CD4-positive, alpha-beta T cell treated with Interleukin-1 beta for 1 hour (primary cell): ENCODE data around the gene SLC35G3.
"Not testable (repeated sequence)": the region's sequence is repeated elsewhere in the genome, so short reads cannot be mapped to it uniquely, and the experiment has no call there.

ENCODE experiments used
- DNase-seq, 2 donors: peaks; one replicate each; pipeline ENCODE4 v3.0.0-alpha.2; 2020 to 2022

SLC35G3 gene

GRCh38 chr17:35202582-35202981 lies 8.4 kb upstream of the SLC35G3 start:
- DNase-seq, result not testable (repeated sequence)

- not testable (repeated sequence) for DNase-seq
Observed at GRCh38 chr17:35195062-35195461, 869 bp upstream of the SLC35G3 start.

GRCh38 chr17:35192708-35193107 lies 1.5 kb downstream of the SLC35G3 start:
- peak in 1 of 2 donors; percentile 54 for DNase-seq

GRCh38 chr17:35191001-35191695 lies 3.0 kb downstream of the SLC35G3 start:
- DNase-seq, result no peak

GRCh38 chr17:35189291-35189690 lies 4.9 kb downstream of the SLC35G3 start:
- DNase-seq, result no peak

- no peak for DNase-seq
Observed at GRCh38 chr17:35188111-35188510, 6.1 kb downstream of the SLC35G3 start.

GRCh38 chr17:35187481-35187880 lies 6.7 kb downstream of the SLC35G3 start:
- no peak for DNase-seq

- no peak for DNase-seq
Observed at GRCh38 chr17:35185849-35186248, 8.3 kb downstream of the SLC35G3 start.

GRCh38 chr17:35184274-35184673 lies 9.9 kb downstream of the SLC35G3 start:
- DNase-seq, result no peak

- no peak for DNase-seq
Observed at GRCh38 chr17:35183332-35183731, 10.9 kb downstream of the SLC35G3 start.

GRCh38 chr17:35179379-35179778 lies 14.8 kb downstream of the SLC35G3 start:
- DNase-seq, result not testable (repeated sequence)

- no peak for DNase-seq
Observed at GRCh38 chr17:35176897-35177296, 17.3 kb downstream of the SLC35G3 start.

GRCh38 chr17:35175638-35176415 lies 18.4 kb downstream of the SLC35G3 start:
- DNase-seq, result no peak

- no peak for DNase-seq
Observed at GRCh38 chr17:35174835-35175334, 19.3 kb downstream of the SLC35G3 start.

- DNase-seq, result not testable (repeated sequence)
Observed at GRCh38 chr17:35172321-35172720, 21.9 kb downstream of the SLC35G3 start.

- peak in 1 of 2 donors; percentile 51 for DNase-seq
Observed at GRCh38 chr17:35171834-35172233, 22.4 kb downstream of the SLC35G3 start.

GRCh38 chr17:35170968-35171771 lies 23.0 kb downstream of the SLC35G3 start:
- DNase-seq, result peak; percentile 23 to 76

- no peak for DNase-seq
Observed at GRCh38 chr17:35169835-35170363, 24.3 kb downstream of the SLC35G3 start.

GRCh38 chr17:35167666-35168065 lies 26.5 kb downstream of the SLC35G3 start:
- DNase-seq, result no peak

GRCh38 chr17:35167046-35167445 lies 27.1 kb downstream of the SLC35G3 start:
- no peak for DNase-seq

GRCh38 chr17:35166526-35166925 lies 27.7 kb downstream of the SLC35G3 start:
- DNase-seq, result no peak

- no peak for DNase-seq
Observed at GRCh38 chr17:35164716-35165115, 29.5 kb downstream of the SLC35G3 start.

GRCh38 chr17:35163886-35164285 lies 30.3 kb downstream of the SLC35G3 start:
- no peak for DNase-seq
